SU-DHL-6 (cell line): ENCODE data around the gene CDH23.

Experiments
- H2AFZ ChIP-seq: fragments of 200-600 bp; sonication (generic); 2 replicates; pipeline ENCODE4 v1.6.1; 2014; ENCODE audit warnings: low read depth, mild to moderate bottlenecking, moderate library complexity, mixed read lengths, antibody characterized with exemption, low read length; ENCODE audit not compliant: severe bottlenecking
- H3F3A ChIP-seq: fragments of 200-600 bp; shearing (Covaris generic); 2 replicates; pipeline ENCODE4 v1.6.0; 2016; ENCODE audit warnings: antibody characterized with exemption, mild to moderate bottlenecking; ENCODE audit not compliant: insufficient read depth
- H3K27ac ChIP-seq: fragments of 200-600 bp; sonication (generic); 2 replicates; pipeline ENCODE4 v1.5.1; 2016; ENCODE audit warnings: low read depth, mild to moderate bottlenecking, low read length, moderate library complexity, mixed read lengths
- H3K27me3 ChIP-seq: fragments of 200-600 bp; sonication (generic), shearing (Covaris generic); 2 replicates; pipeline ENCODE4 v1.6.0; 2014; ENCODE audit warnings: mild to moderate bottlenecking, low read length
- H3K36me3 ChIP-seq: fragments of 200-600 bp; sonication (generic); 2 replicates; pipeline ENCODE4 v1.6.1; 2014; ENCODE audit warnings: mild to moderate bottlenecking, low read length, mixed read lengths
- H3K4me2 ChIP-seq: fragments of 300-600, 200-600 bp; shearing (Covaris generic), sonication (generic); 2 replicates; pipeline ENCODE4 v1.6.0; 2014; ENCODE audit warnings: low read length, low read depth, mild to moderate bottlenecking; ENCODE audit not compliant: poor library complexity, severe bottlenecking
- H3K4me3 ChIP-seq: fragments of 200-600 bp; sonication (generic); 2 replicates; pipeline ENCODE4 v1.5.1; 2014; ENCODE audit warnings: antibody characterized with exemption, low read length, mild to moderate bottlenecking, mixed read lengths; ENCODE audit not compliant: insufficient read depth, poor library complexity, severe bottlenecking
- H3K79me2 ChIP-seq: fragments of 200-600 bp; sonication (generic); 2 replicates; pipeline ENCODE4 v1.6.1; 2014; ENCODE audit warnings: mild to moderate bottlenecking, low read length, moderate library complexity; ENCODE audit not compliant: insufficient read depth
- H3K9ac ChIP-seq: fragments of 200-600 bp; sonication (generic); 2 replicates; pipeline ENCODE4 v1.7.0; 2014; ENCODE audit warnings: mild to moderate bottlenecking, low read length
- H3K9me2 ChIP-seq: fragments of 200-600 bp; sonication (generic); replicated peaks from 2 replicates; pipeline ENCODE4 v1.6.1; 2014; ENCODE audit warnings: low read length; ENCODE audit not compliant: insufficient read depth
- H3K9me3 ChIP-seq: fragments of 200-600 bp; sonication (generic); 2 replicates; pipeline ENCODE4 v1.6.1; 2014; ENCODE audit warnings: low read length, mixed read lengths; ENCODE audit not compliant: insufficient read depth
- H4K20me1 ChIP-seq: fragments of 200-600 bp; sonication (generic); 2 replicates; pipeline ENCODE4 v1.6.1; 2014; ENCODE audit warnings: low read depth, mild to moderate bottlenecking, antibody characterized with exemption, low read length, moderate library complexity, mixed read lengths
- CTCF ChIP-seq: fragments of 200-600 bp; sonication (generic); IDR thresholded peaks from one replicate; pipeline ENCODE4 v1.5.1; 2017; ENCODE audit warnings: antibody characterized with exemption, mild to moderate bottlenecking, low read length, moderate library complexity; ENCODE audit not compliant: insufficient read depth, poor library complexity, severe bottlenecking
- EZH2phosphoT487 ChIP-seq: fragments of 200-600 bp; sonication (generic), shearing (Covaris generic); conservative IDR thresholded peaks from 2 replicates; pipeline ENCODE4 v1.6.1; 2018; ENCODE audit warnings: mild to moderate bottlenecking, antibody characterized with exemption, low read length, moderate library complexity, mixed read lengths

The CDH23 gene

GRCh38 chr10:71379118-71379766 lies 17.5 kb upstream of the CDH23 start:
- no peaks in the 10 kb centered on the region for H4K20me1 ChIP-seq
- H3K27me3 ChIP-seq: no peaks in the 10 kb centered on the region
- H3K36me3 ChIP-seq: no peaks in the 10 kb centered on the region
- TF ChIP-seq CTCF (no peak), EZH2phosphoT487 (no peak)
- no peak overlapping the region for H3K4me2 ChIP-seq
- H3K9me2 ChIP-seq: no peaks in the 10 kb centered on the region
- no peak overlapping the region for H3K27ac ChIP-seq
- H3K9ac ChIP-seq: no peak overlapping the region
- no peaks in the 10 kb centered on the region for H3K79me2 ChIP-seq
- no peaks in the 10 kb centered on the region for H3F3A ChIP-seq
- no peak overlapping the region for H2AFZ ChIP-seq
- no peak overlapping the region for H3K4me3 ChIP-seq
- no peaks in the 10 kb centered on the region for H3K9me3 ChIP-seq

GRCh38 chr10:71380841-71381240 lies 15.9 kb upstream of the CDH23 start:
- H3K9ac ChIP-seq: no peak overlapping the region
- no peaks in the 10 kb centered on the region for H3K36me3 ChIP-seq
- no peak overlapping the region for H3K4me3 ChIP-seq
- H3K27ac ChIP-seq: no peak overlapping the region
- no peaks in the 10 kb centered on the region for H4K20me1 ChIP-seq
- no peaks in the 10 kb centered on the region for H3K27me3 ChIP-seq
- H3K4me2 ChIP-seq: no peak overlapping the region
- H3K79me2 ChIP-seq: no peaks in the 10 kb centered on the region
- TF ChIP-seq CTCF (no peak), EZH2phosphoT487 (no peak)
- H3K9me2 ChIP-seq: no peaks in the 10 kb centered on the region
- H2AFZ ChIP-seq: no peak overlapping the region
- no peaks in the 10 kb centered on the region for H3F3A ChIP-seq
- no peaks in the 10 kb centered on the region for H3K9me3 ChIP-seq

- Histone ChIP-seq H3K9me2 (no peaks in the 10 kb centered on the region), H3K9me3 (no peaks in the 10 kb centered on the region), H2AFZ (no peak overlapping the region), H3K4me3 (no peak overlapping the region), H3K27ac (no peak overlapping the region), H3K36me3 (no peaks in the 10 kb centered on the region), H4K20me1 (no peaks in the 10 kb centered on the region), H3K27me3 (no peaks in the 10 kb centered on the region), H3K79me2 (no peaks in the 10 kb centered on the region), H3K4me2 (no peak overlapping the region), H3F3A (no peaks in the 10 kb centered on the region), H3K9ac (no peak overlapping the region)
- TF ChIP-seq CTCF: no peak
- TF ChIP-seq EZH2phosphoT487: no peak
Observed at GRCh38 chr10:71381611-71382010, 15.1 kb upstream of the CDH23 start.
